Mucosa of descending colon (tissue), 3 donors: ENCODE measurements around the gene NME4. TPM values are rescaled to one million over a fixed set of nuclear protein-coding genes. Genes with fewer than 3 reads are reported as not detected.
"Not testable (repeated sequence)": the region's sequence is repeated elsewhere in the genome, so short reads cannot be mapped to it uniquely, and the experiment has no call there.

Experiments used
- ATAC-seq: fragments of 200-7000 bp; cut with Tn5 transposase; one replicate; pipeline ENCODE4 v1.9.1; 2020; ENCODE audit warnings: mild to moderate bottlenecking, moderate library complexity
- DNase-seq, 3 donors: peaks; one replicate each; pipeline ENCODE4 v3.0.0-alpha.2; 2020
- H3K36me3 ChIP-seq: fragments of 200-600 bp; one replicate; pipeline ENCODE4 v1.8.0; 2021; ENCODE audit warnings: low read depth, mild to moderate bottlenecking
- H3K4me1 ChIP-seq: fragments of 200-600 bp; one replicate; pipeline ENCODE4 v1.8.0; 2021; ENCODE audit warnings: low read depth, mild to moderate bottlenecking
- H3K4me3 ChIP-seq: fragments of 200-600 bp; one replicate; pipeline ENCODE4 v1.8.0; 2021; ENCODE audit warnings: mild to moderate bottlenecking
- H3K9me3 ChIP-seq: fragments of 200-600 bp; one replicate; pipeline ENCODE4 v1.8.0; 2021; ENCODE audit warnings: mild to moderate bottlenecking
- intact Hi-C, 2 donors: fragments of 100-400 bp; cut with DNase I in 1 of 2; cut with micrococcal nuclease in 1 of 2; formaldehyde crosslinking; loops; one replicate each; pipeline versions ENCODE4 v1.11.0 to v1.11.1; 2022; cut with DNase I, micrococcal nuclease
- total RNA-seq, 3 donors: library from RNA; stranded (reverse); fragmentation: NEBNext Ultra II Directional in 2 of 3; extraction: Animal tissue kit (Norgen Biotek cat#: 25700) in 2 of 3; gene quantifications; one replicate each; pipeline versions ENCODE4 v1.2.1 to v1.2.4, GENCODE V29; 2021 to 2023
- TF ChIP-seq, protein P1 (sequence below): fragments of 200-600 bp; IDR thresholded peaks from one replicate; pipeline ENCODE4 v1.8.0; 2022; ENCODE audit warnings: antibody characterized with exemption, mild to moderate bottlenecking
- donor health status: DM: no; HTN: no; CAD: no; lungs with moderate emphysema.
- donor health status: DM: no; HTN: no; CAD: no.
- donor health status: DM: no; HTN: yes; CAD: no.

NME4 gene
- total RNA-seq, 3 donors from 2014 or later, result 24.5 to 125 (median 43.6) TPM

DNA sequence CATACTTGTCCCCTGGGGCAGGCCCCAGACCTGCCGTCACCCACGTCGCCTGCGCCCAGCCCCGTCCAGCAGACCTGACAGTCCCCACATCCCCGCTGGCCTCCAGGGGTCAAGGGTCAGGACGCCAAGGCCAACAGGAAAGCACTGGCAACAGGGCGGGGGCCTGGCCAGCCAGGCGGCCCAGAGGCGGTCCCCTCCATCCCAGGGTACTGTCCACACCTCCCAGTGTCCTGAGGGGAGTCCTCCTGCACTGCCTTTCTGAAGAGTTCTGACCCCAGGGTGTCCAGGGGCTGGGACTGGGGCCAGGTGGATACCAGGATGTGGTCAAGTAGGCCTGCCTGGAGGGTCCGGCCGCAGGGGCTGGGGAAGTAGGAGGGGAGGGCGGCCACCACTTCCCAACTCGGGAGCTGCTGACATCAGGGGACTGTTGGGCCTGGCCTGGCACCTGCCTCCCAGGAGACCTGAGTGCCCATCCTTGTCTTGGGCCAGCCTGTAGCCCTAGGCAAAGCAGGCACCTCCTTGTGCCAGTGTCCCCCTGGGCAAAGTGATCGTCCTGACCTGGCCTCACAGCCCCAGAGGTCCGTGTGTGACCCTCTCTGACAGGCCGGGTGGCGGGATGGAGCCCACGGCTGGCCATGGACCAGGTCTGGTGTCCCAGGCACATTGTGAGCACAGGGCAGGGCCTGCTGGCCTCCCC is 37.8 kb upstream of the NME4 start:
- no peaks in the 10 kb centered on the region for H3K36me3 ChIP-seq
- TF ChIP-seq, protein P1, sequence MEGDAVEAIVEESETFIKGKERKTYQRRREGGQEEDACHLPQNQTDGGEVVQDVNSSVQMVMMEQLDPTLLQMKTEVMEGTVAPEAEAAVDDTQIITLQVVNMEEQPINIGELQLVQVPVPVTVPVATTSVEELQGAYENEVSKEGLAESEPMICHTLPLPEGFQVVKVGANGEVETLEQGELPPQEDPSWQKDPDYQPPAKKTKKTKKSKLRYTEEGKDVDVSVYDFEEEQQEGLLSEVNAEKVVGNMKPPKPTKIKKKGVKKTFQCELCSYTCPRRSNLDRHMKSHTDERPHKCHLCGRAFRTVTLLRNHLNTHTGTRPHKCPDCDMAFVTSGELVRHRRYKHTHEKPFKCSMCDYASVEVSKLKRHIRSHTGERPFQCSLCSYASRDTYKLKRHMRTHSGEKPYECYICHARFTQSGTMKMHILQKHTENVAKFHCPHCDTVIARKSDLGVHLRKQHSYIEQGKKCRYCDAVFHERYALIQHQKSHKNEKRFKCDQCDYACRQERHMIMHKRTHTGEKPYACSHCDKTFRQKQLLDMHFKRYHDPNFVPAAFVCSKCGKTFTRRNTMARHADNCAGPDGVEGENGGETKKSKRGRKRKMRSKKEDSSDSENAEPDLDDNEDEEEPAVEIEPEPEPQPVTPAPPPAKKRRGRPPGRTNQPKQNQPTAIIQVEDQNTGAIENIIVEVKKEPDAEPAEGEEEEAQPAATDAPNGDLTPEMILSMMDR, result no peak
- no peak overlapping the region for H3K4me3 ChIP-seq
- DNase-seq, result peak in 2 of 3 donors; percentile 26 to 55
- no peaks in the 10 kb centered on the region for H3K4me1 ChIP-seq
- no peaks in the 10 kb centered on the region for H3K9me3 ChIP-seq
- ATAC-seq, result no peak
- intact Hi-C loops, result no loop called here

DNA sequence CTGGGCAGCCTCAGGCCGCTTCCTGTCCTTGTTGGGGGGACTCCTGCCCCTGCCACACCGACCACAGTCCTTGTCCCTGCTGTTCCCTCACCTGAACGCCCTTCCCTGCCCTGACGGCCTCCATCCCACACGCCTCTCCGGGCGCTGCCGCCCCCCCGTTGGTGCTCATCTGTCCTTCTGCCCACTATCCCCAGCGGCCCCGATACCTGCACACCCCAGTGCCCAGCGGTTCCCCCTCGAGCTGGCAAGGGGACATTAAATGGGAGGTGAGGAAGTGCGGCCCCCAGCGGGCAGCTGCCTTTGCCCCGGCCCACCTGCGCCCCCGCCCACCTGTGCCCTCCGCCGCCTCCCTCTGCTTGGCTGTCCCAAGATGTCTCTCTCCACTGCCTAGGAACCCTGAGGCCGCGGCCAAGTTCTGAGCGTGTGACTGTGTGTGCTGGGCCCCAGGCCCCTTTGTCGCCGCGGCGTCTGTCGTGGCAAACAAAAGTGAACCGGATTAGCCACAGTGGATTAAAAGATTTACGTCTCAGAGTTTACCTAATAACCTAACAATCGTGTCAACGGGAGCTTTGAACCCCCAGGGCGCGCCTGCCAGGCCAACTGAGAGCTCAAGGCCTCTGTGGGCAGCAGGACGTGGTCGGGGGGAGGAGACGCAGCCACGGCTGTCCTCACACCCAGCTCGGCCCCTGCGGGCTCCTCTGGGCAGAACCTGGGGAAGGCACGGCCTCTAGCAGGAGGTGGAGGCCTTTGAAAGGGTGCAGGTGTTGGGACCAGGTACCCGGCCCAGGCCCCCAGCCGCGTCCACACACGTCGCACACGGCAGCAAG is 36.9 kb upstream of the NME4 start:
- ATAC-seq (no peak), DNase-seq (peak in 2 of 3 donors; percentile 27 to 52)
- Histone ChIP-seq H3K9me3 (no peaks in the 10 kb centered on the region), H3K36me3 (no peaks in the 10 kb centered on the region), H3K4me3 (no peak overlapping the region), H3K4me1 (peaks cover 4% of the 10 kb centered on the region)
- intact Hi-C loops, result no loop called here
- TF ChIP-seq, protein P1, result no peak

GRCh38 chr16:360698-361336 is 36.2 kb upstream of the NME4 start:
- intact Hi-C loops, result no loop called here
- H3K4me1 ChIP-seq, result peaks cover 4% of the 10 kb centered on the region

DNA sequence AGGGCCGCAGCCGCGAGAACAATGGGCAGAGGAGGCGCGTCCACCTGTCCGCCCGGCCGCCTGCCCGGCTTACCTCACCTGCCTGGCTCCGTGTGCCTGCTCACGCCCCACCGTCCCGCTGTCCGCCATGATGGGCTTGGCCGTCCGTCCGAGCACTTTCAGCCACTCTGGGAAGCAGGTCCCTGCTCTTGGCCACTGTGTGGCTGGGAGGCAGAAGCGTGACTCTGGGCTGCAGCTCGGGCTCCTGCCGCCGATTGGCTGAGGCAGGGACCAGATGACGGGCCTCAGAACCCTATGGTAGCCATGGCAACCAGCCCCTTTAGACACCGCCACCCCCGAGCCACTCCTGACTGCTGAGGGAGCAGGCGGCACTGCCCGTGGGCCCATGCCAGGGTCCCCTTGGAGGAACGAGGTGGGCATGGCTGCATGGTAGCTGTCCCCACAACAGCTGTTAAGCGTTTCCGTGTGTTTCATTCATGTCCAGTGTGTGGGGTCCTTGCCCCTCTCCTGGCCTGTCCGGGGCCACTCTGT is 35.6 kb upstream of the NME4 start:
- H3K36me3 ChIP-seq, result no peaks in the 10 kb centered on the region
- intact Hi-C loops, result no loop called here
- DNase-seq (peak in 2 of 3 donors; percentile 26 to 49), ATAC-seq (no peak)
- H3K9me3 ChIP-seq, result no peaks in the 10 kb centered on the region
- peaks cover 4% of the 10 kb centered on the region for H3K4me1 ChIP-seq
- H3K4me3 ChIP-seq, result no peak overlapping the region
- TF ChIP-seq, protein P1, result no peak

More at GRCh38 chr16:360698-361336, 36.2 kb upstream of the NME4 start:
- H3K9me3 ChIP-seq, result no peaks in the 10 kb centered on the region
- H3K4me3 ChIP-seq, result no peak overlapping the region
- peak in 1 of 3 donors; percentile 40 for DNase-seq
- no peak for ATAC-seq
- TF ChIP-seq, protein P1, result no peak
- no peaks in the 10 kb centered on the region for H3K36me3 ChIP-seq

DNA sequence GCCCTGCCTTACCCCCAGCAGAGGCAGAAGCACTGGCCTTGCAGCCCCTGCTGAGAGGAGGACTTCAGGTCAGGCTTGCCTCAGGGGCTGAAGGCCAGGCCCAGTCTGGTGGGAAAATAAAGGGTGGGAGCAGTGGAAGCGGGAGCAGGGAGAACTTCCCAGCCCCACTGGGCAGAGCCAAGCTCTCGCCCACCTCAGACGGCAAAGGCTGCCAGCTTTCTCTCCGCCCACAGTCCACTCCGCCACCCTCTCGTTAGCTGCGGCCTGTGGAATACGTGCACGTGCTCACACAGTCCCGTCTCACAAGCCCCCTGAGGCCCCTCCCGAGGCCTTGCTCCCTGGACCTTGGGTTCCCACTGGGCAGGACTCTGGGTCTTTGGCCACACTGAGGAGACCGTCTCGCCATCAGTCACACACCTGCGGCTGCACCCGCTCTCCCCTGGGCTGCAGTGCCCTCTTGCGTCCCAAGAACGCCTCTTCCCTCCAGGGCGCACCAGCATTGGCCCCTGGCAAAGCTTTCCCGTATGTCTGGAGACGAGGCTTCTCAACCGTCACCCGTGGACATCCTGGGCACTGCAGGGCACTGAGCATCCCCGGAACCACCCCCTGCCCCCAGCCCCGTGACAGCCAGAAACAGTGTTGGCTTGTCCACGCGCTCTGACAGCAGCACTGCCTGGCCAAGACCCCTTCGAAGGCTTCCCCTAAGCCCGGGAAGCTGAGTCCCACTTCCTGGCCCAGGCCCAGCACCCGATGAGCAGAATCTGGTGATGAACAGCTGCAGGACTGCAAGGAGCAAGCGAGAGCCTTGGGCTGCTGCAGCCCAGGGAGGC is 34.9 kb upstream of the NME4 start:
- intact Hi-C loops, result no loop called here
- no peaks in the 10 kb centered on the region for H3K9me3 ChIP-seq
- no peak overlapping the region for H3K4me3 ChIP-seq
- DNase-seq (peak; percentile 79 to 89 (median 82)), ATAC-seq (peak; percentile 95)
- no peaks in the 10 kb centered on the region for H3K36me3 ChIP-seq
- TF ChIP-seq, protein P1, result peak; percentile 78
- peaks cover 4% of the 10 kb centered on the region for H3K4me1 ChIP-seq

GRCh38 chr16:362702-362999 is 34.3 kb upstream of the NME4 start:
- DNase-seq, H3K4me3 ChIP-seq, ATAC-seq, H3K9me3 ChIP-seq, H3K4me1 ChIP-seq, intact Hi-C loops, H3K36me3 ChIP-seq: not testable (repeated sequence)
